GM21786 (cell line): ENCODE results near the gene CLEC5A.
"Not testable (repeated sequence)": the region's sequence is repeated elsewhere in the genome, so short reads cannot be mapped to it uniquely, and the experiment has no call there.

Experiments used
- ATAC-seq: cut with Tn5 transposase; IDR thresholded peaks from one replicate; pipeline ENCODE4 v1.9.1; 2021; ENCODE audit not compliant: unreplicated experiment

CLEC5A gene

DNA sequence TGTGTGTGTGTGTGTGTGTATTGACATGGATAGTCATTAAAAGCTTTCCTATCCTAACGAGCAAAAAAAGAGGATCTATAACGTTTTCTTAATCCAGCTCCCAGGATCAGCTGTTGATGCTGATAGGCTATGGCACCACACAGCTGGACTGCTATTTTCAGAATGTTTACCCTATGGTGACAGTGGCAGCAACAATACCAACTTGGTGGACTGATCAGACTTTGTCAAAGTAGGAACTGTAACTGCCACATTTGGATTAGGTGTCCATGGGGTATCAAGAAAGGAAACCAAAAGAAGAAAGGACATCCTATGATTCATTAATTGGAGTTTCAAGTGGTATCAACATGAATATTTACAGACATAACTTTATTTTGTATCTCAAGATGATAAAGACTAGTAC is 2.7 kb upstream of the CLEC5A start:
- ATAC-seq: no peak

- no peak for ATAC-seq
These were observed 2.2 kb upstream of the CLEC5A start for GRCh38 chr7:141949021-141949420.

DNA sequence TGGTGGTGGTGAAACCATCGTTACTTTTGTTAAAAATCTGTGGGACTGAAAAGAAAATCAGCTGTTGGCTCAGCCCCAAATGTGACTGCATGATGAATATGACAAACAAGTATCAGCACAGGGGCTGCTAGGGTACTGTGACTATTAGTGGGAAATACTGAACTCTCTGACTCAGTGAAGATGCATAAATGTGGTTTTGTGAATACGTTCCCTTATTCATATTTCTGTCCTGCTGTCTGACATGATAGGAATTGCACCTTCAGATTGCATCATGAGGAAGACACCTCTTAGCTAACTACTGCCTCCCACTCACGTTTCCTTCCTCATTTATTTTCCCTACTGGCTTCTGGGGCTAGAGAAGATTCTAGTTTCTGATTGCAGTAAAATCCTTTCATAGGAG is 1.4 kb downstream of the CLEC5A start:
- ATAC-seq: no peak

DNA sequence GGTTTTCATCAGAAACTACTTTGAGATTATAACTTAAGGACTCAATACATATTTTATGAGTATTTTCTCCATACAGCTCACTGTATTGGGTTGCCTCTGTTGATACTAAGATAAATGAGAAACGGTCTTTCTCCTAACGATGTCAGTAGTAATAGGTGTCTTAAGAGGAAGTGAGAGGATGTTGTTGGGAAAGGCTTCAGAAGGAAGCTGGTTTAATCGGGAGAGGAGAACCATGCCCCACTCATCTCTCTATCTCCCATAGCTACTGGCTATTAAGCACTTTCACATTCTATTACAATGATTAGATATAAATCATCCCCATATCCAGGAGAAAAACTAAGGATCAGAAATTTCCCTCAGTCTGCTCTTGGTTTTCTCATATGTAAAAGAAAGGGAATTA is 2.0 kb downstream of the CLEC5A start:
- ATAC-seq: no peak

- no peak for ATAC-seq
These were observed 2.9 kb downstream of the CLEC5A start for GRCh38 chr7:141943846-141944245.

DNA sequence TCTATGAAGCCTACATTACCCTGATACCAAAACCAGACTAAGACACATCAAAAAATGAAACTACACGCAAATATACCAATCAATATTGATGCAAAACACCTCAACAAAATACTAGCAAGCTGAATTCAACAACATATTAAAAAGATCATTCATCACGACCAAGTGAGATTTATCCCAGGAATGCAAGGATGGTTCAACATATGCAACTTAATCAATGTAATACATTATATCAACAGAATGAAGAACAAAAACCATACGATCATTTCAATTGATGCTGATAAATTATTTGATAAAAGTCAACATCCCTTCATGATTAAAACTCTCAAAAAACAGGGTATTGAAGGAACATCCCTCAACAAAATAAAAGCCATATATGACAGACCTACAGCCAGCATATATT is 5.7 kb downstream of the CLEC5A start:
- no peak for ATAC-seq

- ATAC-seq: no peak
These were observed 16.6 kb downstream of the CLEC5A start for GRCh38 chr7:141930211-141930610.

- no peak for ATAC-seq
These were observed 18.0 kb downstream of the CLEC5A start for GRCh38 chr7:141928845-141929195.

- ATAC-seq: no peak
These were observed 18.5 kb downstream of the CLEC5A start for GRCh38 chr7:141928146-141928844.

DNA sequence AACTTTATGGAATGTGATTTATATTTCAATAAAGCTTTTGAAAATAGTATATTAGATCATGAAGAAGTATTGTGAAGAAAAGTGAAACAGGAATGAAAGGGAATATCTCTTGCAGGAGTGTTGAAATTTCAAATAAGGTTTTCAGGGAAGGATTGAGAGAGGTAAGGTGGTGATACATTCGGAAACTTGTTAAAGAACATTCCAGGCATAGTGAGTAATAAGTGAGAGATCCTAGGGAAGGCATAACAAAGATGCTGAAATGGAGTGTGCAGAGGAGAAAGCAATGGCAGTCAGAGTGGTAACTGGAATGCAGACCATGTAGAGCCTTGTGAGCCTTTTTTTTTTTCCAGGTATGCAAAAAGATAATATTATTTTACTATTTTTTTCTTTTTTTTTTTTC is 26.5 kb downstream of the CLEC5A start:
- ATAC-seq: no peak

GRCh38 chr7:141916099-141916498 is 30.7 kb downstream of the CLEC5A start, which contains the start of gene OR9A4:
Gene OR9A4, plus strand, starts transcription at chr7:141916399. Its CDS starts 2,477 bp downstream, at chr7:141918876.
- ATAC-seq: no peak

DNA sequence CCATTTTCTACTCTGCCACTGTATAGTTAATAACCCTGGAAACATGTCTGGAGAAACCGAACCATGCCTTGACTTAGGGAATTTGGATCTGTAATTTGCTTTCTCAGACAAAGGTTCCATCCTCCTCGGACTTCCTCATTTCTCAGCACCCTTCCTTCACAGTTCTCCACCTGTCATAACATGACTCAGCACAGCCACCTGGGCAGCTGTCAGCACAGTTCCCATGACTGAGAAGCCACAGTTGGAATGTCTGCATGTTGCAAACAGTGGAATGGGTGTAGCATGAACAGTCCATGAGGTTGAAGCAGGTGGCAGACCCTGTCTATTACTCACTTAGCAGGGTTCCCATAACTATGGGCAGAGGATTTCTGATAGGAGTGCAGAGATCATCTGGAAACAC is 31.2 kb downstream of the CLEC5A start:
- peak; percentile 61 for ATAC-seq

DNA sequence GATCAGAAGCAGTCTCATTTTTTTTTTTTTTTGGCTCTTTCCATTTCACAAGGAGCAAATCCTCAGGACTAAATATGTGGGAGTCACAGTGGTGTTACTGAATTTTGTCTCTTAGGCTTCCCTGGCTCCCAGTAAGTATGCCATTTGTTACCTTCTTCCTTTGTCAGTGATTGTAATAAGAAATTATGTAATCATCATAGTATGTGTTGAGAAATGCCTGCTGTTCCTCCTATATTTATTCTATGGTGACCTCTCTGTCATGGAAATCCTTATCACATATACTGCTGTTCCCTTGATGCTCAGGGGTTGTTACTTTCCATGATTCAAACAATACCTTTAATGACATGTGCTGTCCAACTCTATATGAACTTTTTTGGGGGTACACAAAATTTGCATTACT is 35.4 kb downstream of the CLEC5A start:
- ATAC-seq: no peak

- no peak for ATAC-seq
These were observed 40.5 kb downstream of the CLEC5A start for GRCh38 chr7:141906285-141906684.

GRCh38 chr7:141899366-141899765 is 47.4 kb downstream of the CLEC5A start:
- not testable (repeated sequence) for ATAC-seq

DNA sequence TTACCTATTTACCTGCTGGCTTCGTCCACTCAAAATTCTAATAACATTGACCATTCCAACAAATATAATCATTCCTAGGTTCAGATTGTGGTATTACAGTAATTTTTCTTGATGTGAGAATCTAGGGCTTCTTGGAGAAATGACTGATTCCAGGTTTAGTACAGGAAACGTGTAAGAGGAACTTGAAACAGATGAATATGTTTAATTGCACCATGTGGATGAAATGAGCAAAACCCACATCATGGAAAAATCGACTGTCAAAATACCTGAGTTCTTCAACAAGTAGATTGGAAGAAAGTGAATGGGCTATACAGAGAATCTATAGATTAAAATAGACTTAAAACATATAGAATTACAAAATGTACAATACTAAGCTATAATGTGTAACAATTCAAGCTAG is 55.4 kb downstream of the CLEC5A start:
- no peak for ATAC-seq

- ATAC-seq: no peak
These were observed 57.5 kb downstream of the CLEC5A start for GRCh38 chr7:141889321-141889720.

GRCh38 chr7:141884539-141885225 is 62.1 kb downstream of the CLEC5A start:
- peak; percentile 76 for ATAC-seq

DNA sequence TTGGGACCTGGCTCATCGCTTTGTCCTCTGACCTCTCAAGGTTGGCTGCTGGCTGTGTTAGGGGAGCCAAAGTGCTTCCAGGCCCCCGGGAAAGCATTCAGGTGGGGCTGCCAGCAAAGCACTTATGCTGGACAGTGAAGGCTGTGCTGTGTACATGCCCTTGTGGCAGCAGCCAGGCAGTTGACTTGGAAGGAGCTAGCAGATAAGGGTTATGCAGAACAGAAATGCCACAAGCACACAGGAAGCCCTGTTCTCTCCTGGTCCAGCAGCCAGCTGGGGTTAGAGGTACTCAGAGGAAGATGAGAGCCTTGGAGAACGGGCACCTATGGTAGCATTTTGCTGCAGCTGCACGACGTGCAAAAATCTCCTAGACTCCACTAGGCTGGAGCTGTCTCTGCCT is 65.8 kb downstream of the CLEC5A start:
- ATAC-seq: no peak

- ATAC-seq: no peak
These were observed 69.4 kb downstream of the CLEC5A start for GRCh38 chr7:141877365-141877764.
